K562 (cell line): ENCODE results near the gene DMD. TPM values are rescaled to one million over a fixed set of nuclear protein-coding genes. Genes with fewer than 3 reads are reported as not detected.
"Not testable (repeated sequence)": the region's sequence is repeated elsewhere in the genome, so short reads cannot be mapped to it uniquely, and the experiment has no call there.

ENCODE experiments used
- ATAC-seq: fragments of 200-7000 bp; cut with Tn5 transposase; 3 replicates; pipeline ENCODE4 v1.9.1; 2020; ENCODE audit warnings: moderate library complexity
- BruUV-seq: library from RNA; stranded (reverse); fragments of 400-500 nt; replicated peaks from 2 replicates; lab custom pipeline; 2021; lab: Mats Ljungman, UMichigan
- CTCF ChIA-PET: fragments of 300-600 bp; formaldehyde crosslinking; extraction: SDS; loops from one replicate; lab custom pipeline; 2021; ENCODE audit warnings: low intra/inter-chr PET ratio; lab: Yijun Ruan, JAX
- POLR2A ChIA-PET: fragments of 300-600, 350-650 bp; sonication (Branson Sonifier 250); formaldehyde crosslinking; extraction: SDS; loops from one replicate; lab custom pipeline; 2021; ENCODE audit warnings: antibody characterized with exemption, inconsistent platforms; lab: Yijun Ruan, JAX
- DNase-seq, 4 experiments: peaks; one replicate each; pipeline versions ENCODE4 v3.0.0 to v3.0.0-alpha.2; 2011 to 2018; ENCODE audit warnings: low spot score in 3 of 4, mixed read lengths in 3 of 4; ENCODE audit errors: extremely low read depth in 1 of 4
- FAIRE-seq: peaks from 2 replicates; lab custom pipeline; 2011; peaks lifted over from hg19 to GRCh38; lab: Jason Lieb, UNC
- H2AFZ ChIP-seq: 2 replicates; pipeline ENCODE4 v1.6.0; 2011; ENCODE audit warnings: low read depth, low read length, control low read depth, inconsistent platforms
- H3K27ac ChIP-seq: fragments of 200-600 bp; 3 replicates; pipeline ENCODE4 v1.8.0; 2011; ENCODE audit warnings: low read depth, mild to moderate bottlenecking, control low read depth, inconsistent platforms, low read length, moderate library complexity, mixed read lengths; ENCODE audit errors: extremely low read depth
- H3K27me3 ChIP-seq, 2 experiments: fragments of 300-600 bp in 1 of 2; 2 replicates in 1 of 2; 3 replicates in 1 of 2; pipeline versions ENCODE4 v1.6.0 to v1.8.0; 2011; ENCODE audit warnings: inconsistent platforms in 2 of 2, low read length in 2 of 2, mild to moderate bottlenecking in 1 of 2, mixed read lengths in 1 of 2, moderate library complexity in 1 of 2; ENCODE audit not compliant: control insufficient read depth in 2 of 2, insufficient read depth in 2 of 2
- H3K36me3 ChIP-seq: fragments of 300-600 bp; 3 replicates; pipeline ENCODE4 v1.8.0; 2011; ENCODE audit warnings: mild to moderate bottlenecking, low read length, inconsistent platforms; ENCODE audit not compliant: control insufficient read depth, insufficient read depth
- H3K4me1 ChIP-seq, 2 experiments: fragments of 200-600 bp in 1 of 2; replicated peaks in 1 of 2; 2 replicates in 1 of 2; 3 replicates in 1 of 2; pipeline versions ENCODE4 v1.5.1 to v1.8.0; 2011; ENCODE audit warnings: inconsistent platforms in 2 of 2, low read length in 2 of 2, mild to moderate bottlenecking in 1 of 2, mixed read lengths in 1 of 2, moderate library complexity in 1 of 2; ENCODE audit not compliant: control insufficient read depth in 2 of 2, insufficient read depth in 2 of 2
- H3K4me2 ChIP-seq: 2 replicates; pipeline ENCODE4 v1.6.1; 2011; ENCODE audit warnings: low read length, control low read depth, inconsistent platforms, mixed read lengths; ENCODE audit not compliant: insufficient read depth
- H3K4me3 ChIP-seq: fragments of 200-600 bp; sonication (generic), shearing (Covaris generic); 2 replicates; pipeline ENCODE4 v1.5.1; 2016; ENCODE audit warnings: control low read depth, inconsistent platforms
- H3K79me2 ChIP-seq: fragments of 200-600 bp; 3 replicates; pipeline ENCODE4 v1.8.0; 2011; ENCODE audit warnings: low read length, inconsistent platforms; ENCODE audit not compliant: control insufficient read depth, insufficient read depth
- H3K9ac ChIP-seq, 2 experiments: 2 replicates each; pipeline versions ENCODE4 v1.6.0 to v1.6.1; 2011; ENCODE audit warnings: low read depth in 2 of 2, low read length in 2 of 2, control low read depth in 1 of 2, inconsistent platforms in 1 of 2, mild to moderate bottlenecking in 1 of 2, mixed read lengths in 1 of 2; ENCODE audit not compliant: insufficient read depth in 1 of 2
- H3K9me1 ChIP-seq: one replicate; pipeline ENCODE4 v1.6.0; 2011; ENCODE audit warnings: inconsistent platforms, mild to moderate bottlenecking, low read length, moderate library complexity; ENCODE audit not compliant: control insufficient read depth, insufficient read depth
- H3K9me3 ChIP-seq: replicated peaks from 2 replicates; pipeline ENCODE4 v1.5.1; 2011; ENCODE audit warnings: low read depth, low read length, inconsistent platforms; ENCODE audit not compliant: control insufficient read depth, insufficient read depth
- H4K20me1 ChIP-seq: replicated peaks from 2 replicates; pipeline ENCODE4 v1.6.1; 2011; ENCODE audit warnings: low read length, inconsistent platforms, mixed read lengths; ENCODE audit not compliant: control insufficient read depth, insufficient read depth
- CSDE1 ChIP-seq, 2 experiments: fragments of 450-650 bp; IDR thresholded peaks; 2 replicates each; pipeline ENCODE4 v1.6.1; 2016; ENCODE audit warnings: mild to moderate bottlenecking in 1 of 2
- DDX20 ChIP-seq: fragments of 450-650 bp; IDR thresholded peaks from 2 replicates; pipeline ENCODE4 v1.6.1; 2016; ENCODE audit warnings: missing genetic modification characterization, low read depth, mild to moderate bottlenecking, missing compliant biosample characterization, moderate library complexity
- MTA2 ChIP-seq: fragments of 450-650 bp; IDR thresholded peaks from 2 replicates; pipeline ENCODE4 v1.6.1; 2016; ENCODE audit warnings: low read depth
- PTBP1 ChIP-seq: fragments of 200-400 bp; formaldehyde crosslinking; IDR thresholded peaks from 2 replicates; pipeline ENCODE4 v1.6.1; 2017; ENCODE audit warnings: low read depth, low read length
- ZKSCAN1 ChIP-seq: fragments of 150-350 bp; IDR thresholded peaks from 2 replicates; pipeline ENCODE4 v1.6.1; 2016; ENCODE audit warnings: low read depth, low read length
- ZNF695 ChIP-seq: fragments of 450-650 bp; formaldehyde crosslinking; IDR thresholded peaks from 2 replicates; pipeline ENCODE4 v1.4.0; 2020; ENCODE audit warnings: mild to moderate bottlenecking, moderate library complexity
- WGBS: fragments of 100-300 bp; shearing (Covaris generic); methylation state at CpG from one replicate; pipeline ENCODE4 v1.1.6; 2016; ENCODE audit warnings: low coverage, mixed read lengths; ENCODE audit not compliant: insufficient coverage; ENCODE audit errors: missing lambda C conversion rate; 5-methylcytosine and 5-hydroxymethylcytosine counted together
- in situ Hi-C: fragments of 300-500 bp; cut with MboI; formaldehyde crosslinking; loops from 4 replicates; pipeline ENCODE4 v1.15.0; 2018; ENCODE audit warnings: inconsistent platforms, mixed read lengths
- intact Hi-C: fragments of 100-400 bp; cut with micrococcal nuclease; formaldehyde crosslinking; loops from 2 replicates; pipeline ENCODE4 v1.14.2; 2022
- polyA plus RNA-seq, 8 experiments: library from polyadenylated mRNA; depleted of rRNA in 4 of 8; stranded (reverse) in 5 of 8; unstranded in 3 of 8; fragments of >200 nt; fragmentation: Nextera tagmentation in 2 of 8; fragmentation: Illumina TruSeq in 1 of 8; extraction: Ambion mirVana in 2 of 8; extraction: Trizol in 1 of 8; gene quantifications; 2 replicates each; pipeline versions ENCODE4 v1.2.1 to v1.2.3, GENCODE V29; 2011 to 2014; ENCODE audit warnings: inconsistent platforms in 1 of 8, missing spikeins in 1 of 8
- total RNA-seq, 7 experiments: library from RNA; depleted of rRNA in 6 of 7; stranded (reverse); fragments of >200 nt in 6 of 7; fragmentation: Illumina TruSeq in 2 of 7; extraction: Trizol in 2 of 7; gene quantifications; 2 replicates each; pipeline versions ENCODE4 v1.2.1 to v1.2.3, GENCODE V29; 2011 to 2021; ENCODE audit warnings: low replicate concordance in 1 of 7

The DMD gene
- total and polyA plus RNA-seq, 9 of the 15 experiments (the other 6 are each of a cell fraction or from before 2014, with no cell fraction given) = 3.8 to 20.4 (median 11.4) TPM

- no peak for TF ChIP-seq ZKSCAN1
- TF ChIP-seq CSDE1 (IDR thresholded peaks at IDR 0.05) = no peak
- no peak for TF ChIP-seq ZNF695
- TF ChIP-seq PTBP1 = no peak
- no peak for TF ChIP-seq DDX20
- no peak for TF ChIP-seq MTA2
Measured at GRCh38 chrX:31471229-31471628, 1740.1 kb downstream of the DMD start (continued).

GRCh38 chrX:31470753-31471152, 1740.6 kb downstream of the DMD start:
- ATAC-seq, intact Hi-C loops, H3K4me3 ChIP-seq, H3K9me1 ChIP-seq, BruUV-seq, H3K79me2 ChIP-seq, H3K9ac ChIP-seq, CTCF ChIA-PET, DNase-seq, FAIRE-seq, H3K9me3 ChIP-seq, in situ Hi-C loops, H3K4me2 ChIP-seq, H3K27me3 ChIP-seq, H2AFZ ChIP-seq, H4K20me1 ChIP-seq, H3K4me1 ChIP-seq, POLR2A ChIA-PET, H3K27ac ChIP-seq, H3K36me3 ChIP-seq: not testable (repeated sequence)
- WGBS = 56% methylated on average over 1 of the region's 7 CpGs
